HG02642 (cell line): Measurements from ENCODE around the gene IQCK.

Source experiments
- ATAC-seq: cut with Tn5 transposase; IDR thresholded peaks from one replicate; pipeline ENCODE4 v1.9.1; 2021; ENCODE audit warnings: mild to moderate bottlenecking; ENCODE audit not compliant: unreplicated experiment, poor library complexity

IQCK gene

GRCh38 chr16:19829844-19830692 is 112.0 kb downstream of the IQCK start:
- ATAC-seq, result no peak

- ATAC-seq, result no peak
Observed at GRCh38 chr16:19830902-19831560, 113.0 kb downstream of the IQCK start.

- ATAC-seq, result no peak
Observed at GRCh38 chr16:19831678-19832077, 113.6 kb downstream of the IQCK start.

GRCh38 chr16:19833176-19833575 is 115.1 kb downstream of the IQCK start:
- ATAC-seq, result no peak

- no peak for ATAC-seq
Observed at GRCh38 chr16:19833581-19833980, 115.5 kb downstream of the IQCK start.

- no peak for ATAC-seq
Observed at GRCh38 chr16:19835196-19835595, 117.1 kb downstream of the IQCK start.

GRCh38 chr16:19835968-19836421 is 117.9 kb downstream of the IQCK start:
- no peak for ATAC-seq

- no peak for ATAC-seq
Observed at GRCh38 chr16:19837331-19837980, 119.4 kb downstream of the IQCK start.

GRCh38 chr16:19837984-19838707 is 120.1 kb downstream of the IQCK start:
- no peak for ATAC-seq

GRCh38 chr16:19840524-19841110 is 122.5 kb downstream of the IQCK start:
- no peak for ATAC-seq

- ATAC-seq, result no peak
Observed at GRCh38 chr16:19841184-19841583, 123.1 kb downstream of the IQCK start.

GRCh38 chr16:19842426-19843157 is 124.5 kb downstream of the IQCK start:
- ATAC-seq, result no peak

GRCh38 chr16:19843371-19843770 is 125.3 kb downstream of the IQCK start:
- no peak for ATAC-seq

GRCh38 chr16:19844945-19845641 is 127.0 kb downstream of the IQCK start:
- no peak for ATAC-seq

GRCh38 chr16:19846436-19846835 is 128.4 kb downstream of the IQCK start:
- no peak for ATAC-seq

- ATAC-seq, result no peak
Observed at GRCh38 chr16:19848756-19849155, 130.7 kb downstream of the IQCK start.

- ATAC-seq, result no peak
Observed at GRCh38 chr16:19850131-19850817, 132.2 kb downstream of the IQCK start.

GRCh38 chr16:19851476-19851875 is 133.4 kb downstream of the IQCK start:
- no peak for ATAC-seq
